Hepatocyte (in vitro differentiated cells): Measurements from ENCODE around the gene NPAS2. TPM values are rescaled to one million over a fixed set of nuclear protein-coding genes. Genes with fewer than 3 reads are reported as not detected.

Experiments
- DNase-seq: peaks from one replicate; pipeline ENCODE4 v3.0.0-alpha.2; 2016; ENCODE audit warnings: low spot score
- H2AFZ ChIP-seq: fragments of 200-600 bp; sonication (generic); 2 replicates; pipeline ENCODE4 v1.6.0; 2016; ENCODE audit warnings: antibody characterized with exemption, mild to moderate bottlenecking
- H3K27ac ChIP-seq: fragments of 200-600 bp; sonication (generic); 2 replicates; pipeline ENCODE4 v1.5.1; 2016; ENCODE audit warnings: mild to moderate bottlenecking
- H3K27me3 ChIP-seq: fragments of 200-600 bp; sonication (generic); 2 replicates; pipeline ENCODE4 v1.6.1; 2016
- H3K36me3 ChIP-seq: fragments of 200-600 bp; sonication (generic); replicated peaks from 2 replicates; pipeline ENCODE4 v1.5.1; 2016; ENCODE audit warnings: low read depth; ENCODE audit not compliant: insufficient read depth
- H3K4me1 ChIP-seq: fragments of 200-600 bp; sonication (generic); 2 replicates; pipeline ENCODE4 v1.5.1; 2016; ENCODE audit warnings: mild to moderate bottlenecking, moderate library complexity; ENCODE audit not compliant: insufficient read depth
- H3K4me2 ChIP-seq: fragments of 200-600 bp; sonication (generic); 2 replicates; pipeline ENCODE4 v1.6.0; 2016
- H3K4me3 ChIP-seq: fragments of 200-600 bp; sonication (generic); 2 replicates; pipeline ENCODE4 v1.5.1; 2016; ENCODE audit warnings: mild to moderate bottlenecking
- H3K79me2 ChIP-seq: fragments of 200-600 bp; sonication (generic); 2 replicates; pipeline ENCODE4 v1.6.0; 2017; ENCODE audit warnings: mild to moderate bottlenecking
- H3K9me2 ChIP-seq: fragments of 200-600 bp; sonication (generic); replicated peaks from 2 replicates; pipeline ENCODE4 v1.6.0; 2017; ENCODE audit warnings: mild to moderate bottlenecking; ENCODE audit not compliant: insufficient read depth
- H3K9me3 ChIP-seq: fragments of 200-600 bp; sonication (generic); 2 replicates; pipeline ENCODE4 v1.5.1; 2016; ENCODE audit warnings: low read depth, mild to moderate bottlenecking
- H4K20me1 ChIP-seq: fragments of 200-600 bp; sonication (generic); 2 replicates; pipeline ENCODE4 v1.6.0; 2016; ENCODE audit warnings: mild to moderate bottlenecking; ENCODE audit not compliant: insufficient read depth, poor library complexity, severe bottlenecking
- CTCF ChIP-seq: fragments of 200-600 bp; sonication (generic); IDR thresholded peaks from 2 replicates; pipeline ENCODE4 v1.5.1; 2016; ENCODE audit warnings: antibody characterized with exemption, mild to moderate bottlenecking; ENCODE audit not compliant: poor library complexity
- EZH2 ChIP-seq: fragments of 200-600 bp; sonication (generic); IDR thresholded peaks from 2 replicates; pipeline ENCODE4 v1.6.1; 2016; ENCODE audit warnings: antibody characterized with exemption, mild to moderate bottlenecking, borderline replicate concordance
- EZH2phosphoT487 ChIP-seq: fragments of 200-600 bp; sonication (generic); IDR thresholded peaks from one replicate; pipeline ENCODE4 v1.6.1; 2018; ENCODE audit warnings: antibody characterized with exemption, mild to moderate bottlenecking, low read depth, moderate library complexity; ENCODE audit not compliant: unreplicated experiment, severe bottlenecking
- WGBS: methylation state at CpG from one replicate; pipeline ENCODE4 v1.1.6; 2016; ENCODE audit warnings: low lambda C conversion rate; ENCODE audit errors: missing lambda C conversion rate; 5-methylcytosine and 5-hydroxymethylcytosine counted together
- polyA plus RNA-seq: library from polyadenylated mRNA; unstranded; fragments of >200 nt; fragmentation: Nextera tagmentation; extraction: Ambion mirVana; gene quantifications from 2 replicates; pipeline ENCODE4 v1.2.1, GENCODE V29; 2016
- total RNA-seq: library from RNA; depleted of rRNA; stranded (reverse); fragments of >200 nt; gene quantifications from 2 replicates; pipeline ENCODE4 v1.2.3, GENCODE V29; 2014

The NPAS2 gene
- total and polyA plus RNA-seq, 2 experiments from 2014 or later: 7.7 to 16.8 TPM

- H3K4me2 ChIP-seq: no peak overlapping the region
- H3K36me3 ChIP-seq: no peaks in the 10 kb centered on the region
- H3K27me3 ChIP-seq: no peaks in the 10 kb centered on the region
- H3K4me3 ChIP-seq: no peak overlapping the region
- DNase-seq: no peak
- H3K9me3 ChIP-seq: no peaks in the 10 kb centered on the region
- 62% methylated on average over 6 of the region's 6 CpGs for WGBS
- H3K27ac ChIP-seq: no peak overlapping the region
- no peak overlapping the region for H2AFZ ChIP-seq
- H4K20me1 ChIP-seq: no peaks in the 10 kb centered on the region
- no peak for TF ChIP-seq EZH2phosphoT487
- TF ChIP-seq EZH2: no peak
- no peak for TF ChIP-seq CTCF
- H3K79me2 ChIP-seq: no peaks in the 10 kb centered on the region
- H3K9me2 ChIP-seq: no peaks in the 10 kb centered on the region
- peaks cover 5% of the 10 kb centered on the region for H3K4me1 ChIP-seq
Measured at GRCh38 chr2:100921685-100922161, 101.8 kb downstream of the NPAS2 start.

- H3K27me3 ChIP-seq: no peaks in the 10 kb centered on the region
- no peak for TF ChIP-seq EZH2phosphoT487
- TF ChIP-seq CTCF: no peak
- no peak for TF ChIP-seq EZH2
- H3K9me2 ChIP-seq: no peaks in the 10 kb centered on the region
- H3K36me3 ChIP-seq: peaks cover 4% of the 10 kb centered on the region
- WGBS: 84% methylated on average over 9 of the region's 9 CpGs
- peaks cover 5% of the 10 kb centered on the region for H3K4me1 ChIP-seq
- H2AFZ ChIP-seq: no peak overlapping the region
- DNase-seq: no peak
- H3K9me3 ChIP-seq: no peaks in the 10 kb centered on the region
- H4K20me1 ChIP-seq: no peaks in the 10 kb centered on the region
- peak overlapping the region; percentile 58 for H3K27ac ChIP-seq
- H3K79me2 ChIP-seq: no peaks in the 10 kb centered on the region
- H3K4me3 ChIP-seq: no peak overlapping the region
- H3K4me2 ChIP-seq: no peak overlapping the region
Measured at GRCh38 chr2:100923461-100924060, 103.6 kb downstream of the NPAS2 start.

GRCh38 chr2:100924122-100924519 lies 104.2 kb downstream of the NPAS2 start:
- no peak overlapping the region for H2AFZ ChIP-seq
- no peaks in the 10 kb centered on the region for H3K9me3 ChIP-seq
- no peaks in the 10 kb centered on the region for H3K27me3 ChIP-seq
- peak overlapping the region; percentile 55 for H3K4me2 ChIP-seq
- peaks cover 5% of the 10 kb centered on the region for H3K4me1 ChIP-seq
- no peaks in the 10 kb centered on the region for H3K9me2 ChIP-seq
- no peak for DNase-seq
- peak overlapping the region; percentile 58 for H3K27ac ChIP-seq
- H3K4me3 ChIP-seq: no peak overlapping the region
- 86% methylated on average over 1 of the region's 1 CpG for WGBS
- no peak for TF ChIP-seq EZH2phosphoT487
- TF ChIP-seq EZH2: no peak
- no peak for TF ChIP-seq CTCF
- H4K20me1 ChIP-seq: no peaks in the 10 kb centered on the region
- H3K79me2 ChIP-seq: no peaks in the 10 kb centered on the region
- peaks cover 4% of the 10 kb centered on the region for H3K36me3 ChIP-seq
